Endodermal cell (in vitro differentiated cells): ENCODE data around the gene HDAC4. TPM values are rescaled to one million over a fixed set of nuclear protein-coding genes. Genes with fewer than 3 reads are reported as not detected.

Experiments
- DNase-seq: peaks from one replicate; pipeline ENCODE4 v3.0.0-alpha.2; 2017
- H3K27ac ChIP-seq: 2 replicates; pipeline ENCODE4 v1.5.1; 2013; ENCODE audit warnings: mild to moderate bottlenecking, low read depth, low read length, moderate library complexity
- H3K27me3 ChIP-seq: 2 replicates; pipeline ENCODE4 v1.6.1; 2013; ENCODE audit warnings: mild to moderate bottlenecking, low read length, moderate library complexity; ENCODE audit not compliant: insufficient read depth, control insufficient read depth, poor library complexity, severe bottlenecking
- H3K36me3 ChIP-seq: 2 replicates; pipeline ENCODE4 v1.7.0; 2013; ENCODE audit warnings: mild to moderate bottlenecking, low read length, moderate library complexity; ENCODE audit not compliant: control insufficient read depth, insufficient read depth
- H3K4me1 ChIP-seq: one replicate; pipeline ENCODE4 v1.7.0; 2013; ENCODE audit warnings: low read length; ENCODE audit not compliant: control insufficient read depth, insufficient read depth
- H3K4me3 ChIP-seq: 2 replicates; pipeline ENCODE4 v1.5.1; 2013; ENCODE audit warnings: mild to moderate bottlenecking, low read length, moderate library complexity
- H3K9ac ChIP-seq: 2 replicates; pipeline ENCODE4 v1.6.1; 2013; ENCODE audit warnings: mild to moderate bottlenecking, low read length, moderate library complexity; ENCODE audit not compliant: poor library complexity, severe bottlenecking; ENCODE audit errors: extremely low read depth
- H3K9me3 ChIP-seq: 2 replicates; pipeline ENCODE4 v1.6.1; 2013; ENCODE audit warnings: mild to moderate bottlenecking, low read length, moderate library complexity; ENCODE audit not compliant: control insufficient read depth
- H3K27ac Mint-ChIP-seq: 2 replicates; pipeline ENCODE4 v1.8.0; 2020; ENCODE audit warnings: mixed read lengths
- H3K27me3 Mint-ChIP-seq: 2 replicates; pipeline ENCODE4 v1.8.0; 2021; ENCODE audit warnings: mild to moderate bottlenecking, mixed read lengths; ENCODE audit not compliant: insufficient read depth
- H3K36me3 Mint-ChIP-seq: 2 replicates; pipeline ENCODE4 v1.8.0; 2020; ENCODE audit warnings: low read depth, mixed read lengths
- H3K4me1 Mint-ChIP-seq: 2 replicates; pipeline ENCODE4 v1.8.0; 2020; ENCODE audit warnings: mixed read lengths
- H3K4me3 Mint-ChIP-seq: 2 replicates; pipeline ENCODE4 v1.8.0; 2020; ENCODE audit warnings: mild to moderate bottlenecking, moderate library complexity, mixed read lengths
- H3K9me3 Mint-ChIP-seq: 2 replicates; pipeline ENCODE4 v1.8.0; 2020; ENCODE audit warnings: mild to moderate bottlenecking, mixed read lengths
- WGBS, 2 experiments: methylation state at CpG; one replicate each; pipeline versions ENCODE4 v1.1.5 to v1.1.7; 2013; ENCODE audit warnings: missing lambda C conversion rate in 2 of 2, mixed read lengths in 1 of 2; ENCODE audit not compliant: insufficient coverage in 1 of 2, insufficient read length in 1 of 2; 5-methylcytosine and 5-hydroxymethylcytosine counted together
- total RNA-seq, 2 donors: library from RNA; stranded (reverse); fragmentation: NEBNext Ultra II Directional in 1 of 2; extraction: Animal tissue kit (Norgen Biotek cat#: 25700) in 1 of 2; gene quantifications; 2 replicates in 1 of 2; 3 replicates in 1 of 2; pipeline ENCODE4 v1.2.1, GENCODE V29; 2021
- TF ChIP-seq, protein P1 (sequence below): fragments of 200-600 bp; sonication (generic); conservative IDR thresholded peaks from 2 replicates; pipeline ENCODE4 v1.5.0; 2021; ENCODE audit warnings: antibody characterized with exemption, mild to moderate bottlenecking

The HDAC4 gene
- total RNA-seq, 2 donors from 2014 or later, result 45.7 to 51.2 TPM

DNA sequence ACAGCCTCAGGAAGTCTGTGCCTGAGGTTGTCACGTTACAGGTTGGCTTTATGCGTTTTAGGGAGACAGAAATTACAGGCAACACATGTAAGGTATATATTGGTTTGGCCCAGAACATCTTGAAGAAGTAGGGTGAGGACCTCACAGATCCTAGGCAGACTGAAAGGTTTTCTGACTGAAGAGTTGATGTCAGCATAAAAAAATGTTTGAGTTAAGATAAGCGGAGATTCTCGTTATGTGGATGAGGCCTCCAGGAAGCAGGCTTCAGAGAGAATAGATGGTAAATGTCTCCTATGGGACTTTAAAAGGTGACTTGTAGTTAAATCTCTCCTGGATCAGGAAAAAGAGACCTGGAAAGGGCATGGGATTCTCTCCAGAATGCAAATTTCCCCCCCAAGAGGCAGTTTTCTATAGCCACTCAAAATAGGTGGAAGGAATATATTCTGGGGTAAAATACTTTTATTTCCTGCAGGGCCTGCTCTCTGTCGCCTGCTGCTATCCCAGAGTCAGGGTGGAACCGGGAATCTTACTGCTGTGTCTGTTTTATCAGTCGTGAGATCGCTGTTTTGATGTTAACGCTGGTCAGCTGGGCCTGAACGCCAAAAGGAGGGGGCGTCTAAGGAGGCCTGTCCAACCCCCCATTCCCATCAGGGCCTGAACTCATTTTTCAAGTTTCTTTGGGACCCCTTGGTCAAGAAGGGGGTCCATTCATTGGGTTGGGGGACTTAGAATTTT lies 171.1 kb downstream of the HDAC4 start:
- peak overlapping the region; percentile 21 for H3K27ac ChIP-seq

DNA sequence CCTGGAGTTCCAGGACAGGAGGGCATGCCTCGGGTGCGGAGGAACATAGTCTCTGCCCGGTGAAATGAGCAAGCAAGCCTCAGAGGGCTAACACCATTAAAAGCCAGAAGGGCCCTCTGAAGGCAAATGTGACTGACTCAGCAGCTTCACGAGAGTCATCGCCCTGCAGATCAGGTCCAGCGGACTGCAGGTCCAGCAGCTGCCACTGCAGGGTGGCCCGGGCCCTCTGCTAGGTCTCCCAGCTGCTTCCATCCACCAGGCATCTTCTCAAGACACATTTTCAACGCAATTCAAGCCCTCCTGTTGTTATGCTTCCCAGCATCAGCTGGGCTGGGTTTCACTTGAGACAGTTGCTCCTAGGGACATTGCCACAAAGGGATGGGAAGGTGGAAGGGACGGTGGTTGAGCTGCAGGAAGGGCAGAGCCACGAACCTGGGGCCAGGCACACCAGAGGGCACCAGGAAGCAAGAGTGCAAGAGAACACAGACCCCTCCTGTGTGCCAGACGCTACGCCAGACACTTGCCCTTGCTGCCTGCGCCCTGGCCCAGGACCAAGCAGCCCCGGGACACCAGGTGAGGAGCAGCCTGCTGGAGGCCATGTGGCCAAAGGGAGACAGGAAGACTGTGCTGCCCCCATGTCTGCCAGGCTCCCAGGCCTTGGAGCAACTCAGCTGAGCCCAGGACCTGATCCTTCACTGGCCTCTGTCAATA lies 173.0 kb downstream of the HDAC4 start:
- Histone ChIP-seq H3K9ac (no peak overlapping the region), H3K27ac (no peak overlapping the region), H3K4me3 (no peak overlapping the region), H3K36me3 (no peaks in the 10 kb centered on the region), H3K27me3 (no peaks in the 10 kb centered on the region), H3K4me1 (peaks cover 5% of the 10 kb centered on the region), H3K9me3 (no peaks in the 10 kb centered on the region)
- TF ChIP-seq, protein P1, sequence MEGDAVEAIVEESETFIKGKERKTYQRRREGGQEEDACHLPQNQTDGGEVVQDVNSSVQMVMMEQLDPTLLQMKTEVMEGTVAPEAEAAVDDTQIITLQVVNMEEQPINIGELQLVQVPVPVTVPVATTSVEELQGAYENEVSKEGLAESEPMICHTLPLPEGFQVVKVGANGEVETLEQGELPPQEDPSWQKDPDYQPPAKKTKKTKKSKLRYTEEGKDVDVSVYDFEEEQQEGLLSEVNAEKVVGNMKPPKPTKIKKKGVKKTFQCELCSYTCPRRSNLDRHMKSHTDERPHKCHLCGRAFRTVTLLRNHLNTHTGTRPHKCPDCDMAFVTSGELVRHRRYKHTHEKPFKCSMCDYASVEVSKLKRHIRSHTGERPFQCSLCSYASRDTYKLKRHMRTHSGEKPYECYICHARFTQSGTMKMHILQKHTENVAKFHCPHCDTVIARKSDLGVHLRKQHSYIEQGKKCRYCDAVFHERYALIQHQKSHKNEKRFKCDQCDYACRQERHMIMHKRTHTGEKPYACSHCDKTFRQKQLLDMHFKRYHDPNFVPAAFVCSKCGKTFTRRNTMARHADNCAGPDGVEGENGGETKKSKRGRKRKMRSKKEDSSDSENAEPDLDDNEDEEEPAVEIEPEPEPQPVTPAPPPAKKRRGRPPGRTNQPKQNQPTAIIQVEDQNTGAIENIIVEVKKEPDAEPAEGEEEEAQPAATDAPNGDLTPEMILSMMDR, result no peak
- WGBS, 2 experiments, result 92 to 93% methylated on average over 12 to 14 of the region's 14 CpGs
- H3K9me3 Mint-ChIP-seq, result no peaks in the 10 kb centered on the region
- no peaks in the 10 kb centered on the region for H3K27me3 Mint-ChIP-seq
- H3K4me1 Mint-ChIP-seq, result peaks cover 19% of the 10 kb centered on the region
- no peak for DNase-seq
- H3K27ac Mint-ChIP-seq, result peak overlapping the region; percentile 56
- no peak overlapping the region for H3K4me3 Mint-ChIP-seq
- no peaks in the 10 kb centered on the region for H3K36me3 Mint-ChIP-seq

More for the DNA sequence above, 171.1 kb downstream of the HDAC4 start:
- no peak overlapping the region for H3K27ac Mint-ChIP-seq
- peaks cover 12% of the 10 kb centered on the region for H3K4me1 ChIP-seq
- no peak overlapping the region for H3K9ac ChIP-seq
- peak; percentile 35 for DNase-seq
- TF ChIP-seq, protein P1, result no peak
- H3K27me3 Mint-ChIP-seq, result no peaks in the 10 kb centered on the region
- WGBS, 2 experiments, result 88 to 96% methylated on average over 9 to 11 of the region's 11 CpGs
- H3K36me3 Mint-ChIP-seq, result no peaks in the 10 kb centered on the region
- no peak overlapping the region for H3K4me3 ChIP-seq
- no peaks in the 10 kb centered on the region for H3K9me3 ChIP-seq
- no peaks in the 10 kb centered on the region for H3K9me3 Mint-ChIP-seq
- no peaks in the 10 kb centered on the region for H3K36me3 ChIP-seq
- H3K27me3 ChIP-seq, result no peaks in the 10 kb centered on the region
- H3K4me1 Mint-ChIP-seq, result peaks cover 29% of the 10 kb centered on the region
- no peak overlapping the region for H3K4me3 Mint-ChIP-seq

DNA sequence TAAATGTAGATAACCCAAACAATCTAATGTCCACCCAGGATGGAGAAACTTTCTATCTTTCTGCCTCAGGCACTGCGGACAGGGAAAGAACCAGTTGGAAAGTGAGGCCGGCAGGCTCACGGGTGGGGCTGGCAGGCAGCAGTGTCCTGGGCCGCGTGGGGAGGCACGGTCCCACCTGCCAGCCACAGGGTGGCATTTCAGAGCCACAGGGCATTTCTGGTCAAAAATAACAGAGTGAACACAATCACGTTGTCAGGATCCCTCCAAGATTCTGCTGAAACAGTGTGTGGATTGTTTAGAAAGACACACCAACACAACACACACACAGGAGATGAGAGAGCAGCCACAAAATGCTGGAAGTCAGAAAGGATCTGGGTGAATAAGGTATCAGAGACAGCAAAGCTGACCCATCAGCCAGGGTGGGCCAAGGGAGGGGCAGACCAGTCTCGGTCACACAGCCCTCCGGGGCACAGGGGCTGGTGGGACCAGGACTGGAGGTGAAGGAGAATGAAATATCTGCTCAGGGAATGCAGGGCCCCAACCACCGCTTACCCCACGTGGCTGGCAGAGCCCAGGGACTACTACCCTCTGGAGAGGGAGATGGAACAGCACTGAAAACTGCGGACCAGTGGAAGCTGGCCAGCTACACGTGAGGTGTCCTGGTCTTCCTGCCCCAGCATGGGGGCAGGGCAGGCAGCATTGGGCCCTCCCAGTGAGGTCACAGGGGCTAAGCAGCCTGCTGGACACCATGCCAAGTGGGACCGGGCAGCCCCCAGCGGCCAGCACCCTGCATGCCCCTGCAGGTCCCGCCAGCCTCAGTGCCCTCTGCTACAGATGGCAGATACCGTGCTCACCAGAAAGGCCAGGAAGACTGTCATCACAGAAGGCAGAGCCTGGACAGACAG lies 173.9 kb downstream of the HDAC4 start:
- H3K27me3 Mint-ChIP-seq, result no peaks in the 10 kb centered on the region
- 92 to 96% methylated on average over 12 to 17 of the region's 17 CpGs for WGBS, 2 experiments
- Histone ChIP-seq H3K36me3 (no peaks in the 10 kb centered on the region), H3K27ac (no peak overlapping the region), H3K9ac (no peak overlapping the region), H3K9me3 (no peaks in the 10 kb centered on the region), H3K4me1 (peaks cover 5% of the 10 kb centered on the region), H3K27me3 (no peaks in the 10 kb centered on the region), H3K4me3 (no peak overlapping the region)
- H3K4me3 Mint-ChIP-seq, result no peak overlapping the region
- DNase-seq, result no peak
- no peaks in the 10 kb centered on the region for H3K36me3 Mint-ChIP-seq
- peak overlapping the region; percentile 56 for H3K27ac Mint-ChIP-seq
- no peaks in the 10 kb centered on the region for H3K9me3 Mint-ChIP-seq
- TF ChIP-seq, protein P1, result no peak
- peaks cover 17% of the 10 kb centered on the region for H3K4me1 Mint-ChIP-seq
